Right renal pelvis (tissue), 4 donors: ENCODE data around the gene MICAL2. TPM values are rescaled to one million over a fixed set of nuclear protein-coding genes. Genes with fewer than 3 reads are reported as not detected.

Experiments used
- DNase-seq, 4 donors: peaks; one replicate each; pipeline ENCODE4 v3.0.0-alpha.2; 2013; ENCODE audit warnings: low read depth in 4 of 4, low spot score in 3 of 4, missing footprints in 1 of 4
- polyA plus RNA-seq, 4 donors: library from polyadenylated mRNA; unstranded; fragments of 120-200 nt; gene quantifications; one replicate each; pipeline ENCODE4 v1.2.1, GENCODE V29; 2013; ENCODE audit not compliant: insufficient read length in 4 of 4

Gene MICAL2
- polyA plus RNA-seq, 4 donors: 6.3 to 9.4 (median 8.0) TPM

- DNase-seq: no peak
Measured at GRCh38 chr11:12200279-12200990, 90.0 kb downstream of the MICAL2 start.

DNA sequence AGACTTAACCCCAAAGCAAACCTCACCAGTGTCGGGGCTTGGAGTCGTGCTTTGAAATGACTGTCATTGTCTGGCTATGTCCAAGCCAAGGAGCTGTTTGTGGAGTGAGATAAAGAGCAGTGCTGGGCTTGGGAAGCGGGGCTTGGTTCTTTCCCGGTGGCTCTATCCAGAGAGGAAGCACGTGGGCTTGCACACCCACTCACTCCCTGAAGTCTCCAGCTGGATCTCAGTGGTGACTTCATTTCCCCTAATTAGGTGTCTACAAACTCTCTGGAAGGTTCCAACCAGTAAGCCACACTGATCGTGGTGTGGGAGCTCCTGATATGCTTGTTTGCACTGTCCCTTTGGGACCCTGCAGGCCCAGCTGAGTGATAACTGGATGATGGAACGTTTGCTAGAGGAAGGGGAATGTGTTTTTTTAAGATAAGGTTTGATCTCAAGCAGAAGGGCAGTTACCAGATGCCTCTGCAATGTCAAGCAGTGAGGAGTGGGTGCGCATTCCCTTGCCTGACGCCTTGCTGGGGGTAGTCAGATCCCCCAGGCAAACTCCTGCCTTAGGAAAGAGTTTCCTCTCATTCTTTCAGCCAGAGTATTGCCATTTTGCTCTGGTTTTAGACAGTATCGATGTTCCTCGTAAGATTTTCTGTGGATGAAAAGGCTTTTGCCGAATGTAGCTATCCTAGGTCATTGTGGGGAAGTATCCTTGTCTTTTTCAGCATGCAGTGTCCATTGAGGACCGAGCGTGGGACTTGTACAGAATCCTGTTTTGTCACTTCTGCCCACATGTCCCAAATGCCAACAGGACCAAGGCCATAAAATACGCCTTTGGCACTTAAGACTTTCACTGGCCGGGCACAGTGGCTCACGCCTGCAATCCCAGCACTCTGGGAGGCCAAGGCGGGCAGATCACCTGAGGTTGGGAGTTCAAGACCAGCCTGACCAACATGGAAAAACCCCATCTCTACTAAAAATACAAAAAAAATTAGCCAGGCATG lies 90.9 kb downstream of the MICAL2 start:
- DNase-seq: no peak

DNA sequence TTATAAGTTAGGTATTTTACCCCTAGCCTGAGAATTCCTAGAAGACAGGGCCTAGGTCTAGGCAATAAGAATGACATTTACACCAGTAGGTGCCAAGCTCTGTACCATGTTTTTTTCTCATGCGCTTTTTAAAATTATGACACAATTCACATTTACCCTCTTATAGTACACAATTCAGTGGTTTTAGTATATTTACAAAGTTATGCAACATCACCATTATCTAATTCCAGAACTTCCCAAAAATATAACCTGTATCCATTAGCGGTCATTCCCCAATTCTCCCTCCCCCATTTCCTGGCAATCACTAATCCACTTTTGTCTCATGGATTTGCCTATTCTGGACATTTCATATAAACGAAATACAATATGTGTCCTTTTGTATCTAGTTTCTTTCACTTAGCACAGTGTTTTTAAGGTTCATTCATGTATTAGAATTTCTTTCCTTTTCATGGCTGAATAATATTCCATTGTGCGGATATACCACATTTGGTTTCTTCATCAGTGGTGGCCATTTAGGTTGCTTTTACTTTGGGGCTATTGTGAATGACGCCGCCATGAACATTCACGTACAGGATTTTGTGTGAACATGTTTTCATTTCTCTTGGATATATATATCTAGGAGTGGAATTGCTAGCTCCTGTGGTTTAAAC lies 92.4 kb downstream of the MICAL2 start:
- no peak for DNase-seq

GRCh38 chr11:12204506-12204905 lies 94.1 kb downstream of the MICAL2 start:
- no peak for DNase-seq

DNA sequence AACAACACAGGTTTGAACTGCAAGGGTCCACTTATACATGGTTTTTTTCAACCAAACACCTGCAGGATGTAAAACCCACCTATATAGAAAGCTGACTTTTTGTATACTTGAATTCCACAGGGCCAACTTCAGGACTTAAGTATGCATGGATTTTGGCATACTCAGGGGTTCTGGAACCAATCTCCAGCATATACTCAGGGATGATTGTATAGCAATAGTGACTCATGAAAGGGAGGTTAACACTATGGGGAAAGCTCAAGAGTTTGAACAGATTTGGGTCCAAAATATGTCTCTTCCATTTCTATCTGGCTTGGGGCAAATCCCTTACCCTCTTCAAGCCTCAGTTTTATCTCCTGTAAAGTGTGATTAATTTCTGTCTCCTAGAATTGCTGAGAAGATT lies 94.9 kb downstream of the MICAL2 start:
- no peak for DNase-seq

GRCh38 chr11:12206529-12206928 lies 96.1 kb downstream of the MICAL2 start:
- DNase-seq: no peak

DNA sequence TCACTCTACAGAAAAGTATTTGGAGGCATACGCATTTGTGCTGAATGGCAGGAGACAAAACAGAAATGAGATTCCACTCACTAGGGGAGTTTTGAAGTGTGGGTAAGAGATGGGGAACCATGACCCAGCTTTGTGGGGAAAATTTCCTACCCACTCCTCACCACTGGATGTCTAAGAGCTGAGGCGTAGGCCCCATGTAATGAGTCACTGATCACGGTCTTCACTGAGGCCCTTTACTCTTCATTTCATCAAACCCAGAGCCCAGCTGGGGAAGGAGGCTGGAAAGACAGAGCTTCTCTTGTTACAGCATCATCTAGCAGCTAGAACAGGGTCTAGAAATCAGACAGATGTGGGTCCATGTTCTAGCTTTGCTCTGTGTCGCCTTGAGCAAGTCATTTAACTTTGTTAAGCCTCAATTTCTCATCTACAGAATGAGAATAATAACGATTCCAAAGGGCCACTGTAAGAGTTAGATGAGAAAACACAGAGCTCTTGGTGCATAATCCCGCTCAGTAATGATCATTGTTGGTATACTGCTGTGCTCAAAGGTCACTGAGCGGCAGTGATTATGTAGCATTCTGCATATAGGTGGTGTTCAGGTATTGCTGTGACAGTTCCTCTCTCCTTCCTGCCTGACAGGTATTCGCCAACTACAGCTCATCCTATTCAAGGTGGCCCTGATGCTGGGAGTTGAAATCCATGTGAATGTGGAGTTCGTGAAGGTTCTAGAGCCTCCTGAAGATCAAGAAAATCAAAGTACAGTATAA lies 97.2 kb downstream of the MICAL2 start:
- no peak for DNase-seq

- no peak for DNase-seq
Measured at GRCh38 chr11:12209096-12209495, 98.7 kb downstream of the MICAL2 start.

DNA sequence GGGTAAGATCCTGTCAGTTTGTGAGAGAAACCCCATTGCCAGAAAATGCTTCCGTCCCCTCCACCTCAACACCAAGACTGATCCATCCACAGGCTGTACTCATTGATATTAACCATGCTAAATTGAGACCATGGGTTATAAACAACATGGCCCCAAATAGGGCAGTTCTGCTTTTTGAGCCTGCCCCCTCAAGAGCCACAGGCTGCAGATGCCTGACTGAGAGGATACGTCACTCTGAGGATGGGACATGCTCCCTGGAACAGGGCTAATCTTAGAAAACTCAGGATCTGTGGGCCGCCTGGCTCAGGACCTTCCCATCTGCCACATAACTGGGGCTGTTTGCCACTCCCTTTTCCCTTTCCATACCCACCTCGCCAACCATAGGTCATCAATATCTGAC lies 99.8 kb downstream of the MICAL2 start:
- no peak for DNase-seq

- DNase-seq: no peak
Measured at GRCh38 chr11:12211331-12212065, 101.1 kb downstream of the MICAL2 start.

- no peak for DNase-seq
Measured at GRCh38 chr11:12212174-12212820, 101.9 kb downstream of the MICAL2 start.

DNA sequence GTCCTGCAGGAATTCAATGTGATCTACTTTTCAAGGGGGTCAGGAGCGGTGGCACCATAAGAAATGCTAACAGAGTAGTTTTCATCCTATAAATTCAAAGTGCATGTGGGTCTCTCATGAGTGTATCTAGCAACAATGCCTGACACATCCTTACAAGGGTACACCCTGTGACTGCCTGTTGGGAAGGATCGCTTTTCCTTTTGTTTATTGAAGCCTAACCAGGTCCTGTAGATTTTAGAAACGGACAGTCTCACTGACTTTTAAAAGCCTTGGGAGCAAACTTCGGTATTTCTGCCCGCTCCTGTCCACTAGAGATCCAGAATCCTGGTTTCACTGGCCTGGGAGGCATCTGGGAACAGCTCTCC lies 102.4 kb downstream of the MICAL2 start:
- DNase-seq: no peak

DNA sequence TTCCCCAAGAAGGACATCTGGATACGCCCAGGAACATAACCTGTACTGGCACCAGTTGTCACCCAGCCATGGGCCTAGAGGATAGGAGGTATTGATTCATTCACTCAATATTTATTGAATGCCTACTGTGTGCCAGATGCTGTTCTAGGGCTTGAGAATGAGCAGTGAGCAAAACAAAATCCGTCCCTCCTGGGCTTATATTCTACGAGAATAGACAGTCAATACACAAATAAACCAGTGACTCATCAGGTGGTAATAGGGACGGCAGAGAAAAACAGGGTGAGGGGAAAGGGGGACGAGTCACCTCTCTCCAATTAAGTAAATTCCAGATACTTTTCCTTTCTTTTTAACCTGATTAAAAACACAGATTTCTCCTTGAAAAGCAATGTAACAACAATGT lies 103.5 kb downstream of the MICAL2 start:
- no peak for DNase-seq

DNA sequence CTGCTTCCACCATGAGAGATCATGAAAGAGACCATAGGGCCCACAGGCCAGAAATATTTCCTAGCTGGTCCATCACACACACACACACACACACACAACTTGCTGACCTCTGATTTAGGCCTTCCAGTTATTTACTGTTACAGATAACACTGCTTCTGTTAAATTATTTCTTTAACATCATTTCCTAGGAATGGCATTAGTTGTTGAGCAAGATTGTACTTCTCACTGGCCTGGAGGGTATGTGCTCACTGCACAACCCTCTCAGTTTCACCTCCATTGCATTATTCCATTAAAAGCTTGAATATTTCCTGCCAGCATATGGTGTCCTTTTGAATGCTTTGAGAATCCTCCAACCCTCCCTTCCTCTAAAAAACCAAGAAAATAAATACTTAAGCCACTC lies 104.4 kb downstream of the MICAL2 start:
- no peak for DNase-seq

GRCh38 chr11:12215181-12215593 lies 104.8 kb downstream of the MICAL2 start:
- no peak for DNase-seq

- DNase-seq: no peak
Measured at GRCh38 chr11:12216041-12216451, 105.7 kb downstream of the MICAL2 start.

- DNase-seq: no peak
Measured at GRCh38 chr11:12216671-12217374, 106.4 kb downstream of the MICAL2 start.

- DNase-seq: no peak
Measured at GRCh38 chr11:12217879-12218278, 107.5 kb downstream of the MICAL2 start.

GRCh38 chr11:12218909-12219308 lies 108.5 kb downstream of the MICAL2 start:
- DNase-seq: no peak
